HG03460 (cell line): Measurements from ENCODE around the gene CDK5RAP3.
"Not testable (repeated sequence)": the region's sequence is repeated elsewhere in the genome, so short reads cannot be mapped to it uniquely, and the experiment has no call there.

Source experiments
- ATAC-seq: cut with Tn5 transposase; IDR thresholded peaks from one replicate; pipeline ENCODE4 v1.9.1; 2021; ENCODE audit not compliant: unreplicated experiment

The CDK5RAP3 gene

GRCh38 chr17:47970725-47971499 is at the start of gene CDK5RAP3:
Gene CDK5RAP3 (plus strand): TSS chr17:47971113. CDS start chr17:47971147, 34 bp downstream.
- peak; percentile 95 for ATAC-seq

GRCh38 chr17:47924785-47925677 is 45.9 kb upstream of the CDK5RAP3 start:
- no peak for ATAC-seq

GRCh38 chr17:47925678-47925988 is 45.3 kb upstream of the CDK5RAP3 start:
- ATAC-seq = no peak

- no peak for ATAC-seq
Measured at GRCh38 chr17:47927821-47928400, 43.0 kb upstream of the CDK5RAP3 start.

- no peak for ATAC-seq
Measured at GRCh38 chr17:47928415-47928814, 42.5 kb upstream of the CDK5RAP3 start.

- ATAC-seq = no peak
Measured at GRCh38 chr17:47929218-47930000, 41.5 kb upstream of the CDK5RAP3 start.

- no peak for ATAC-seq
Measured at GRCh38 chr17:47931848-47932247, 39.1 kb upstream of the CDK5RAP3 start.

GRCh38 chr17:47934856-47935255 is 36.1 kb upstream of the CDK5RAP3 start:
- no peak for ATAC-seq

- ATAC-seq = not testable (repeated sequence)
Measured at GRCh38 chr17:47935468-47935867, 35.4 kb upstream of the CDK5RAP3 start.

- ATAC-seq = no peak
Measured at GRCh38 chr17:47935961-47936360, 35.0 kb upstream of the CDK5RAP3 start.

- ATAC-seq = no peak
Measured at GRCh38 chr17:47937941-47938340, 33.0 kb upstream of the CDK5RAP3 start.

GRCh38 chr17:47941246-47942095 is 29.4 kb upstream of the CDK5RAP3 start, which contains the start of gene PNPO:
Gene PNPO (plus strand): TSS chr17:47941571. CDS start chr17:47941676, 105 bp downstream.
- peak; percentile 84 for ATAC-seq

GRCh38 chr17:47942096-47942510 is 28.8 kb upstream of the CDK5RAP3 start:
- ATAC-seq = no peak

- ATAC-seq = no peak
Measured at GRCh38 chr17:47942568-47942967, 28.3 kb upstream of the CDK5RAP3 start.

- ATAC-seq = no peak
Measured at GRCh38 chr17:47945080-47945479, 25.8 kb upstream of the CDK5RAP3 start.

GRCh38 chr17:47945529-47946508 is 25.1 kb upstream of the CDK5RAP3 start:
- ATAC-seq = no peak

- ATAC-seq = no peak
Measured at GRCh38 chr17:47946516-47946915, 24.4 kb upstream of the CDK5RAP3 start.

- ATAC-seq = peak; percentile 42
Measured at GRCh38 chr17:47946929-47947397, 23.9 kb upstream of the CDK5RAP3 start.
